Coronary artery (tissue), 2 donors: ENCODE measurements around the gene PRODH.
"Not testable (repeated sequence)": the region's sequence is repeated elsewhere in the genome, so short reads cannot be mapped to it uniquely, and the experiment has no call there.

Source experiments
- DNase-seq: peaks from one replicate; pipeline ENCODE4 v3.0.0-alpha.2; 2017; ENCODE audit warnings: low spot score
- H3K27ac ChIP-seq, 2 donors: fragments of 200-600 bp; sonication (generic); one replicate each; pipeline ENCODE4 v1.5.1; 2016 to 2019
- H3K4me3 ChIP-seq: fragments of 200-600 bp; sonication (generic); 2 replicates; pipeline ENCODE4 v1.5.1; 2016; ENCODE audit warnings: mild to moderate bottlenecking, moderate library complexity
- CTCF ChIP-seq: fragments of 200-600 bp; sonication (generic); IDR thresholded peaks from one replicate; pipeline ENCODE4 v1.5.1; 2019; ENCODE audit warnings: antibody characterized with exemption

PRODH gene

DNA sequence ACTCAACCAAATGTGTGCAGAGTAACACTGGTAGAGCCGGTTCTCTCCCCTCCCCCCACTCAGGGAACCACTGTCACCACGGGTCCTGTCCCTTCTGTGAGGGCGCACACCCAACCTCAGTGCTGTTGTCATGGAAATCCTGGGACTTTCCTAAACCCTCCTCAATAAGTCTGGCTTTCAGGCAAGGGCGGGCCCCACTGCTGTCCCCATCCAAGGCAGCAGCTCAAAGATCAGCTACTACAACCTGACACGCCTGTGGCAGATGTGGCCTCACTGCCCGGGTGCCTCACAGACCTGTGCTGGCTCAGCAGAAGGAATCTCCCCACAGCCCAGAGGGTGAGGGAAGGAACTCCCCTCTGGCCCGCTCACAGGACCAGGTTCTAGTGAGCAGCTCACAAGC lies 2.2 kb downstream of the PRODH start:
- Histone ChIP-seq H3K27ac (no peak overlapping the region), H3K4me3 (no peak overlapping the region)
- DNase-seq = no peak
- no peak for TF ChIP-seq CTCF

- no peak for TF ChIP-seq CTCF
- no peak overlapping the region for H3K4me3 ChIP-seq
- no peak for DNase-seq
- H3K27ac ChIP-seq = no peak overlapping the region
These were observed 4.0 kb downstream of the PRODH start for GRCh38 chr22:18931905-18932652.

DNA sequence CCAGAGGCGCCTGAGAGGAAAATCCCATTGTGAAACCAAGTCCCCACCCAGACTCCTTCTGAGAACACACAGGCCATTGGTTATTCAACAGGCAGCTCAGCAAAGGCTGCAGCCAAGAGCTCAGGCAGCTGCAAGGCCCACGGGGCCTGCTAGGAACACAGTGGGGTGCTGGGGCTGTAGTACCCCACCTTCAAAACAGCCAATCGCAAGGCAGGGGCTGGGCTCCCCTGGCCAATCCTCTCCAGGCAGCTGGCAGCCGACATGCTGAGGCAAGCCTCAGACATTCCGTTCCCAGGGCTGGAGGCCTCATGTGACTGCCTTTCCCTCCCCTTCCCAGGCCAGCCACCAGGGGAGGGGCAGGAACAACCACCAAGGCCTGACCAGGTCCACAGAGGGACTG lies 6.6 kb downstream of the PRODH start:
- DNase-seq = no peak
- TF ChIP-seq CTCF = no peak
- Histone ChIP-seq H3K27ac (no peak overlapping the region), H3K4me3 (no peak overlapping the region)

DNA sequence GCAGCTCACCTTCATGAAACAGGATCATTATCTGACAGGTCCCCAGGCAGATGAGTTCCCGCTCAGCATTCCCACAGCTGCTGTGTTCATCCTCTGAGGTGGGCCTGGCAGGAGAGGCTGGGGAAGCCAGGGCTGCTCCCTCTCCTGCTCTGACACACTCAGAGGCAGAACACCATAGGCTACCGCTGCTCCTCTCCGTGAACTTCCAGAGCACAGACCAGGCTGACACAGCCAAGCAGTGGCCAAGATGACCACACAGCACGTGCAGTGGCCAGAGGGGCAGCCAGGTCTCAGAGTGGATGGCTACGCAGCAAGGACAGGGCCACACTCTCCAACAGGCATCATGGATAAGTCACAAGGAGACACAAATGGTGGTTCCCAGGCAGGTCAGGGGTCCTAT lies 8.5 kb downstream of the PRODH start:
- TF ChIP-seq CTCF = no peak
- no peak overlapping the region for H3K27ac ChIP-seq
- DNase-seq = no peak
- H3K4me3 ChIP-seq = no peak overlapping the region

GRCh38 chr22:18927020-18927419 lies 9.1 kb downstream of the PRODH start:
- Histone ChIP-seq H3K4me3 (no peak overlapping the region), H3K27ac (no peak overlapping the region)
- DNase-seq = no peak
- no peak for TF ChIP-seq CTCF

- no peak overlapping the region for H3K4me3 ChIP-seq
- H3K27ac ChIP-seq = no peak overlapping the region
- TF ChIP-seq CTCF = no peak
- no peak for DNase-seq
These were observed 10.6 kb downstream of the PRODH start for GRCh38 chr22:18925368-18926064.

- not testable (repeated sequence) for DNase-seq, H3K4me3 ChIP-seq, H3K27ac ChIP-seq
These were observed 15.7 kb downstream of the PRODH start for GRCh38 chr22:18920257-18920902.

GRCh38 chr22:18917818-18918217 lies 18.3 kb downstream of the PRODH start:
- H3K27ac ChIP-seq, DNase-seq, H3K4me3 ChIP-seq: not testable (repeated sequence)

DNA sequence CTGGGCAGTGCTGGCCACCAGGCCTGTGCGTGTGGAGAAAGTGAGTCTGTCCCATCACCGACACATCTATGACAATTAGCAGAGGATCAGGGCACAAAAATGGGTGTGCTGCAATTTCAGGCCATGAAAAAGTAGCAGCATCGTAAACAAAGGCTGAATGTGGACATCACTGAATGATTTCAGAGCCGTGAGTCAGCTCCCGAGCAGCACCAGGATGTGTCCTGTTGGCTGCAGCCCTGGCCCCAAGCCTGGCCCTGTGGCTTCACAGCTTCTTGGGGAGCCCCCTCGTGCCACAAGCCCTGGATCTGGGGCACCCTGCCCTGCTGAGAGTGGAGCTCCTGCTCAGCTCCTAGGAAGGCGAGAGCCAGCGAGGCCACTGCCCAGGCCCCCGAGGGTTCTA lies 20.5 kb downstream of the PRODH start:
- DNase-seq, H3K4me3 ChIP-seq, H3K27ac ChIP-seq: not testable (repeated sequence)

DNA sequence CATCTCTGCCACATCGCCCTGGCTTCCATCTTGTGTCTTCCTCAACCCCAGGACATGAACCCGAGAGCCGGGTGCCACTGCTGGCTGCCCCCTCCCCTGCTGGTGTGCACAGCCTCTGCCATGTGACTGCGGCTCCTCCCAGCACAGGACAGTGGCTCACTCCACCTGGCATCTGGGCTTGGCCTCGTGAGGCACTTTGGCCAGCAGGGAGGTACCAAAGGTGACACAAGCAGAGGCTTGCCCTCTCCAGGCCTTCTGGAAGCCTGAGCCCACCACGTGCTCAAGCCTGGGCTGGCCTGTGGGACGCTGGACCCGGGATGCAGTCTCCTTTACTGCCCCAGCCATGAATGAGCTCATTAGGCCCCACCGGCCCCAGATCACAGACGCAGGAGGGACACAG lies 21.5 kb downstream of the PRODH start:
- H3K4me3 ChIP-seq, DNase-seq, H3K27ac ChIP-seq: not testable (repeated sequence)

DNA sequence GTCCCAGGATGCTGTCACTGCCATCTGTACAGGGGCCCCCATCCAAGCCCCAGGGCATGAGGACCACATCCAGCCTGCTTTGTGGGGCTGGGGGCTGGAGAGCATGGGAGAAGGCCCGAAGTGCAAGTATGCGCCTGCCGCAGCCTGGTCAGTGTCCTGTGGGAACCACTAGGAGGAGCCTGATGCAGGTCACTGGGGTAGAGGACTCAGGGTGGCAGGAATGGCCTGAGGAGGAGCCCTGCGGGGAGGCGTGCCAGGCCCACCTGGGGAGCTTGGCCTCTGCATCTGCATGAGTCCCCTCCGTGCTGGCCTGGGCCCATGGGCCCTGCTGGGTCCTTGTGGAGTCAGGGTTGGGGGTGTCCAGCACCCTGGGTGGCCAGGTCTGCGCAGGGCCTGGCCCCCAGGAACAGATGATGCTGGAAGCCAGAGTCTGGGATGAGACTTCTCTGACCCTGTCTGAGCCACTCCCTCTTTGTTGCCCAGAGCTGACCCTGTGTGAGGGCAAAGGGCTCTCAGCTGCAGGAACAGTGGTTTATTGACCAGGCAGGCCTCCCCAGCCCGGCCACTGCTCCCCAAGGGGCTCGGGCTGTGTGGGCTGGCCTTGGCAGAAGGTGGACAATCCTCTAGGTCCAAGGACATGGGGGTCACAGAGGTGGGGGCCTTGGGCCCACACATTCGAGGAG lies 23.7 kb downstream of the PRODH start:
- not testable (repeated sequence) for H3K27ac ChIP-seq, H3K4me3 ChIP-seq, DNase-seq
